Astrocyte of the cerebellum (primary cell): ENCODE data around the gene DSG2.

ENCODE experiments used
- DNase-seq: peaks from one replicate; pipeline ENCODE4 v3.0.0-alpha.2; 2011; ENCODE audit warnings: low read depth
- H3K4me3 ChIP-seq: 2 replicates; pipeline ENCODE4 v1.5.1; 2011; ENCODE audit warnings: mild to moderate bottlenecking, low read depth, low read length, moderate library complexity
- CTCF ChIP-seq: IDR thresholded peaks from 2 replicates; pipeline ENCODE4 v1.5.1; 2012; ENCODE audit warnings: low read length, low read depth, moderate library complexity, mild to moderate bottlenecking; ENCODE audit errors: missing control alignments
- in situ Hi-C: cut with HindIII; loops from 2 replicates; pipeline ENCODE4 v1.10.0; 2017; ENCODE audit warnings: low sequenced_read_pairs

Gene DSG2

GRCh38 chr18:31548853-31549252 lies 50.9 kb downstream of the DSG2 start:
- in situ Hi-C loops: no loop called here
- TF ChIP-seq CTCF: no peak
- H3K4me3 ChIP-seq: no peak overlapping the region
- no peak for DNase-seq

- in situ Hi-C loops: no loop called here
- DNase-seq: no peak
- no peak for TF ChIP-seq CTCF
- no peak overlapping the region for H3K4me3 ChIP-seq
These were observed 51.4 kb downstream of the DSG2 start for GRCh38 chr18:31549416-31549815.

GRCh38 chr18:31551883-31552282 lies 53.9 kb downstream of the DSG2 start:
- no peak overlapping the region for H3K4me3 ChIP-seq
- no peak for DNase-seq
- in situ Hi-C loops: no loop called here
- TF ChIP-seq CTCF: no peak

GRCh38 chr18:31553800-31554199 lies 55.8 kb downstream of the DSG2 start:
- in situ Hi-C loops: no loop called here
- H3K4me3 ChIP-seq: no peak overlapping the region
- peak; percentile 32 for TF ChIP-seq CTCF
- no peak for DNase-seq

GRCh38 chr18:31554776-31555175 lies 56.8 kb downstream of the DSG2 start:
- no peak for TF ChIP-seq CTCF
- in situ Hi-C loops: no loop called here
- no peak overlapping the region for H3K4me3 ChIP-seq
- no peak for DNase-seq

- in situ Hi-C loops: no loop called here
- no peak overlapping the region for H3K4me3 ChIP-seq
- peak; percentile 67 for TF ChIP-seq CTCF
- peak; percentile 67 for DNase-seq
These were observed 58.2 kb downstream of the DSG2 start for GRCh38 chr18:31555971-31556747.
